ENCODE measurements around the gene SLC25A30.
"Not testable (repeated sequence)": the region's sequence is repeated elsewhere in the genome, so short reads cannot be mapped to it uniquely, and the experiment has no call there.

SLC25A30 gene

DNA sequence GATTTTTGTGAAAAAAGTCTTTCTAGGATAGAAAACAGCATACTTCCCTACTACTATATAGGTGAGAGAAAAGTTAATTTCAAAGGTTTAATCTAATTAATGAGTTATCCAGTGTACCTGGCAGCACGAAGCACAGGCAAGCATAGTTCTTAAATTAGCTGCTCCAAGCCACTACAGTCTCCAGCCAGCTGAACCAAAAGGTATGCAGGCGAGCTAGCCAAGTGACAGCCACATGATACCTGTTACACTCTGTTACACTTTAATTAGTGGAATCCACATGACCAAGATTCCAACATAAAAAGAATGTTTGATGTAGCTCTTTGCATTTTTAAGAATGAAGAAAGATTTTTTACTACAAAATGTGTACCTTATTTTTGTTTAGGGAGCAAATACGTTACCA is 15.5 kb downstream of the SLC25A30 start:
- Histone ChIP-seq H3K36me3 (ENCODE audit: control insufficient read depth, insufficient read depth, low read length) (no peaks in the 10 kb centered on the region), H3K9me3 (ENCODE audit: control insufficient read depth, low read length) (no peaks in the 10 kb centered on the region), H3K4me1 (ENCODE audit: control insufficient read depth, insufficient read depth, low read length) (no peaks in the 10 kb centered on the region), H3K27me3 (ENCODE audit: control insufficient read depth, insufficient read depth, low read length) (no peaks in the 10 kb centered on the region), H3K9ac (ENCODE audit: low read length) (no peak overlapping the region), H3K4me3 (ENCODE audit: low read length) (no peak overlapping the region)

DNA sequence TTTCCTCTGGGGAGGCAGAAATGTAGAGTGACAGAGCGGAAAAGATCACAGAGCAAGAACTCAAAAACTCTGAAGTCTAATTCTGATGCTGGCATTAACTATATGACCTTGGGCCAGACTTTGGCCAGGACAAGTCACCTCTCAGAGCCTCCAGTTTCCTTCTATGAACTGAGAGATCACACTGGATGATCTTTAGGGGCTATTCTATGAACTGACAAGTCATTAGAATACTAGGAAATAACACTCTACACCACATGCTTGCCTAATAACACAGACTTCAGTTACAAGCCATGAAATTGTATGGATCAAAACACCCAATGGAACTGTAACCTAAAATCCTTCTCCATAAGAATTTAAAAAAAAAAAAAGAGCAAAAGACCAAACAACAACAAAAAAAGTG is 16.9 kb downstream of the SLC25A30 start:
- Histone ChIP-seq H3K9ac (ENCODE audit: low read length) (no peak overlapping the region), H3K4me1 (ENCODE audit: control insufficient read depth, insufficient read depth, low read length) (peaks cover 7% of the 10 kb centered on the region), H3K4me3 (ENCODE audit: low read length) (no peak overlapping the region), H3K27me3 (ENCODE audit: control insufficient read depth, insufficient read depth, low read length) (no peaks in the 10 kb centered on the region), H3K36me3 (ENCODE audit: control insufficient read depth, insufficient read depth, low read length) (no peaks in the 10 kb centered on the region), H3K9me3 (ENCODE audit: control insufficient read depth, low read length) (no peaks in the 10 kb centered on the region)

DNA sequence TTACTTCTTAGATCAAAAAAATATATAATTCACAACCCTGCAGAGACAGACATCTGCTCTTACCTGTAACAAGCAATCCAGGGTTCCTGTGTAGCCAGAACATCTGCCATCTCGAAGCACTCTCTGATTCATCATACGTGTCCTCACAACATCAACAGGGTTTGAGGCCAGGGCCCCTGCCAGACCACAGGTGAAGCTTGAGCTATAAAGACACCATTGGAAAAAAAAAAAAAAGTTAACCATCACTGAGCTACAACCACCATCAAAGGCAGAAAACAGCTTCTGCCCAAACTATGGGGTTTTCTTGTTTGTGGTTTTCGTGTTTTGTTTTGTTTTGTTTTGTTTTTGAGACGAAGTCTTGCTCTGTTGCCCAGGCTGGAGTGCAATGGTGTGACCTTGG is 19.3 kb downstream of the SLC25A30 start:
- Histone ChIP-seq H3K27me3 (ENCODE audit: control insufficient read depth, insufficient read depth, low read length) (no peaks in the 10 kb centered on the region), H3K4me3 (ENCODE audit: low read length) (no peak overlapping the region), H3K36me3 (ENCODE audit: control insufficient read depth, insufficient read depth, low read length) (peaks cover 8% of the 10 kb centered on the region), H3K9ac (ENCODE audit: low read length) (no peak overlapping the region), H3K4me1 (ENCODE audit: control insufficient read depth, insufficient read depth, low read length) (peaks cover 7% of the 10 kb centered on the region), H3K9me3 (ENCODE audit: control insufficient read depth, low read length) (no peaks in the 10 kb centered on the region)

- Histone ChIP-seq H3K4me1 (ENCODE audit: control insufficient read depth, insufficient read depth, low read length) (peaks cover 7% of the 10 kb centered on the region), H3K36me3 (ENCODE audit: control insufficient read depth, insufficient read depth, low read length) (peaks cover 8% of the 10 kb centered on the region), H3K27me3 (ENCODE audit: control insufficient read depth, insufficient read depth, low read length) (no peaks in the 10 kb centered on the region), H3K9ac (ENCODE audit: low read length) (no peak overlapping the region), H3K4me3 (ENCODE audit: low read length) (no peak overlapping the region), H3K9me3 (ENCODE audit: control insufficient read depth, low read length) (no peaks in the 10 kb centered on the region)
Observed at GRCh38 chr13:45396533-45397095, 21.6 kb downstream of the SLC25A30 start.

DNA sequence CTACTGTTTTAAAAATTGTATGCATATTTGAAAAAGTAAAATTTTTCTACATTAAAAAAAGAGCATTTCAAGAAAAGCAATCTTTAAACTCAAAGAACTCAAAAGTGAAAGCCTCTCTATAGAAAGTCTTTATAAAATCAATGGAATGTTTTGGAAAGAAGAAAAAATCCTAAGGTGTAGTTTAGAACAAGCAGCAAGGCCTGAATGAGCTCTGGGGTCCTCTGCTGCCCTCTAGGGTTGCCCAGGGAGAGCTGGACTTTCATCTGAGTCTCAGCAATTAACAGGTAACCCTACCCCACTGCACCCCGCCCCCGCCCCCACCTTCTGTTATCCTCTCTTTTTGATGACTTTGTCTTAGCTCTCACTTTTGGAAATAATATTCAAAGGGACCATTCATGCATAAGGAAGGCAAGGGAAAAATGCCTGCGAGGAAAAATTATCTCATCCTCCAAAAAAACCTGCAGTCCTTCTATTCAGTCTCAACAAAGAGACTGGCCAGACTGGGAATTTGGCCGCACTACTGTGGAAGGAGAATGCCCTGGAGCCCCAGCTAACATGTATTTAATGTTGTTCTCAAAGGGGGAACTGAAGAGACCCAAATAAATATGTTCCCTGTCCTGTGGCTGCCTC is 24.1 kb downstream of the SLC25A30 start:
- no peak overlapping the region for H3K9ac ChIP-seq (ENCODE audit: low read length)
- no peaks in the 10 kb centered on the region for H3K27me3 ChIP-seq (ENCODE audit: control insufficient read depth, insufficient read depth, low read length)
- no peak overlapping the region for H3K4me3 ChIP-seq (ENCODE audit: low read length)
- no peaks in the 10 kb centered on the region for H3K9me3 ChIP-seq (ENCODE audit: control insufficient read depth, low read length)
- H3K36me3 ChIP-seq (ENCODE audit: control insufficient read depth, insufficient read depth, low read length) = peaks cover 8% of the 10 kb centered on the region
- H3K4me1 ChIP-seq (ENCODE audit: control insufficient read depth, insufficient read depth, low read length) = peaks cover 7% of the 10 kb centered on the region

DNA sequence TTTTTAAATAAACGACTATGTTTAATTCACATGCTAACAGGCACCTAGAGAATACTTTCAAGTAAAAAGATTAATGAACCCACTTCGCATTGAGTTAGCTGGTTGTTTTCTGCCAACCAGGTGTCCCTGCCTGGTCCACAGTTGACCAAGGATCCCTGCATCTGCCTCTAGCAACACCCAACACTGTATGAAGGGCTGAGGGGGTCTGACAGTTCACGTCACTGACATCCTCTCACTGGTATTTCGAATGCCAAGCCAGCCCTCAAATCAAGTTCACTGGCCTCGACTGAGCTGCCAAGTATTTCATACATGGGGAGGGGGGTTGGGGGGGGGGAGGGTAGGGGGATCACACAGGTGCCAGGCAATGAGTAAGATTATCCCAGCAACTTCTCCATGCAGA is 25.4 kb downstream of the SLC25A30 start:
- Histone ChIP-seq H3K27me3 (ENCODE audit: control insufficient read depth, insufficient read depth, low read length) (no peaks in the 10 kb centered on the region), H3K9ac (ENCODE audit: low read length) (no peak overlapping the region), H3K9me3 (ENCODE audit: control insufficient read depth, low read length) (no peaks in the 10 kb centered on the region), H3K36me3 (ENCODE audit: control insufficient read depth, insufficient read depth, low read length) (peaks cover 8% of the 10 kb centered on the region), H3K4me3 (ENCODE audit: low read length) (no peak overlapping the region), H3K4me1 (ENCODE audit: control insufficient read depth, insufficient read depth, low read length) (peaks cover 7% of the 10 kb centered on the region)

DNA sequence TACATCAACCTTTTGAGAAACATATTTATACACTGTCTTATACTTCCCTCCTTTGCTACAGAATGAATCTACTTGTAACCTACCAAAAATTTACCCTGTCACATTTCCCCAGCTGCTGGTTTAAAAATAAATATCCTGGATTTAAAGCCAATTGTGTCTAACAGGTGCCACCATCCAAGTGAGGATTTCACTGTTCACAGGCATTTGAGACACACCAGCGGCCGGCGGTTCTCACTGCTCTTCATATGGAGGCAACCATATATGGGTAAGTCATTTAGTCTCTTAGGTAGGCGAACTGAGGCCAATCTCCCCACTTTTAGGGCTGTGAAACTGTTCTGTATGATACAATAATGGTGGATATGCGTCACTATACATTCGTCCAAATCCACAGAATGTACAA is 26.2 kb downstream of the SLC25A30 start:
- peaks cover 7% of the 10 kb centered on the region for H3K4me1 ChIP-seq (ENCODE audit: control insufficient read depth, insufficient read depth, low read length)
- H3K36me3 ChIP-seq (ENCODE audit: control insufficient read depth, insufficient read depth, low read length) = peaks cover 8% of the 10 kb centered on the region

DNA sequence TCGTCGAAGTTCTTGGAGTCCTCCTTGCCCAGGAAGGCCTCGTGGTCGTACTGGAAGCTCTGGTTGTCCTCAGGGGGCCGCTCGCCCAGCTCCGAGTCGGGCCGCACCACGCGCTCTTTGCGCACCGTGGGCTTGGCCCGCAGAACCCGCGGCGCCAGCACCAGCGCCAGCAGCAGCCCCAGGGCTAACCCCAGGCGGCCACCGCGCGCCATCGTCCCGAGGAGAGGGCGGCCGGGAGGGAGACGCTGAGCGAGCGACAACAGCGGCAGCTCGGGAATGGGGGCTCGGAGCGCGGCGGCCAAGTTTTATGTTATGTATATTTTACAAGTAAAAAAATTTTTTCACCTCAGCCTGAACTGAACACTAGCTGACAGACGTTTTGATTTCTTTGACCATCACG is 27.0 kb downstream of the SLC25A30 start:
- H3K27me3 ChIP-seq (ENCODE audit: control insufficient read depth, insufficient read depth, low read length); H3K4me3 ChIP-seq (ENCODE audit: low read length); H3K36me3 ChIP-seq (ENCODE audit: control insufficient read depth, insufficient read depth, low read length); H3K4me1 ChIP-seq (ENCODE audit: control insufficient read depth, insufficient read depth, low read length); H3K9ac ChIP-seq (ENCODE audit: low read length); H3K9me3 ChIP-seq (ENCODE audit: control insufficient read depth, low read length): not testable (repeated sequence)

More for the DNA sequence above, 26.2 kb downstream of the SLC25A30 start:
- Histone ChIP-seq H3K9ac (ENCODE audit: low read length) (no peak overlapping the region), H3K4me3 (ENCODE audit: low read length) (no peak overlapping the region), H3K27me3 (ENCODE audit: control insufficient read depth, insufficient read depth, low read length) (no peaks in the 10 kb centered on the region), H3K9me3 (ENCODE audit: control insufficient read depth, low read length) (no peaks in the 10 kb centered on the region)

- H3K27me3 ChIP-seq (ENCODE audit: control insufficient read depth, insufficient read depth, low read length); H3K9me3 ChIP-seq (ENCODE audit: control insufficient read depth, low read length); H3K9ac ChIP-seq (ENCODE audit: low read length); H3K4me3 ChIP-seq (ENCODE audit: low read length); H3K4me1 ChIP-seq (ENCODE audit: control insufficient read depth, insufficient read depth, low read length); H3K36me3 ChIP-seq (ENCODE audit: control insufficient read depth, insufficient read depth, low read length): not testable (repeated sequence)
Observed at GRCh38 chr13:45390348-45390747, 27.8 kb downstream of the SLC25A30 start.

- H3K36me3 ChIP-seq (ENCODE audit: control insufficient read depth, insufficient read depth, low read length) = no peaks in the 10 kb centered on the region
- H3K4me3 ChIP-seq (ENCODE audit: low read length) = no peak overlapping the region
- no peaks in the 10 kb centered on the region for H3K4me1 ChIP-seq (ENCODE audit: control insufficient read depth, insufficient read depth, low read length)
- no peak overlapping the region for H3K9ac ChIP-seq (ENCODE audit: low read length)
- H3K9me3 ChIP-seq (ENCODE audit: control insufficient read depth, low read length) = no peaks in the 10 kb centered on the region
- H3K27me3 ChIP-seq (ENCODE audit: control insufficient read depth, insufficient read depth, low read length) = no peaks in the 10 kb centered on the region
Observed at GRCh38 chr13:45388664-45389063, 29.5 kb downstream of the SLC25A30 start.

DNA sequence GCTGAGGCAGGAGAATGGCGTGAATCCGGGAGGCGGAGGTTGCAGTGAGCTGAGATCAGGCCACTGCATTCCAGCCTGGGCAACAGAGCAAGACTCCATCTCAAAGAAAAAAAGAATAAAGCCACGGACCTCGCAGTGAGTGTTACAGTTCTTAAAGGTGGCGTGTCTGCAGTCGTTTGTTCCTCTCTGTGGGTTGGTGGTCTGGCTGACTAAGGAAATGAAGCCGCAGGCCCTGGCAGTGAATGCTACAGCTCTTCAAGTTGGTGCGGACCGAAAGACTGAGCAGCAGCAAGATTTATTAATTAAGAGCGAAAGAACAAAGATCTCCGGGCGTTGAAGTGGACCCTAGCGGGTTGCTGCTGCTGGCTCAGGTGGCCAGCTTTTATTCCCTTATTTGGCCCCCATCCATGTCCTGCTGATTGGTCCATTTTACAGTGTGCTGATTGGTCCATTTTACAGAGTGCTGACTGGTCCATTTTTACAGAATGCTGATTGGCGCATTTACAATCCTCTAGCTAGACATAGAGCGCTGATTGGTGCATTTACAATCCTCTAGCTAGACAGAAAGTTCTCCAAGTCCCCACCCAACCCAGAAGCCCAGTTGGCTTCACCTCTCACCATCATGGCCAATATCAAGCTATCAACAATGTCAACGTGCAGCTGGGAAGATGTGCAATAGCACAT is 31.1 kb downstream of the SLC25A30 start:
- not testable (repeated sequence) for H3K4me3 ChIP-seq (ENCODE audit: low read length); H3K9me3 ChIP-seq (ENCODE audit: control insufficient read depth, low read length); H3K27me3 ChIP-seq (ENCODE audit: control insufficient read depth, insufficient read depth, low read length); H3K4me1 ChIP-seq (ENCODE audit: control insufficient read depth, insufficient read depth, low read length); H3K36me3 ChIP-seq (ENCODE audit: control insufficient read depth, insufficient read depth, low read length); H3K9ac ChIP-seq (ENCODE audit: low read length)

GRCh38 chr13:45385907-45386553 is 32.1 kb downstream of the SLC25A30 start:
- Histone ChIP-seq H3K9me3 (ENCODE audit: control insufficient read depth, low read length) (no peaks in the 10 kb centered on the region), H3K9ac (ENCODE audit: low read length) (no peak overlapping the region), H3K4me3 (ENCODE audit: low read length) (no peak overlapping the region), H3K36me3 (ENCODE audit: control insufficient read depth, insufficient read depth, low read length) (no peaks in the 10 kb centered on the region), H3K27me3 (ENCODE audit: control insufficient read depth, insufficient read depth, low read length) (no peaks in the 10 kb centered on the region), H3K4me1 (ENCODE audit: control insufficient read depth, insufficient read depth, low read length) (no peaks in the 10 kb centered on the region)

All from mucosa of stomach (tissue), 1 donor.